Stimulated activated naive CD8-positive, alpha-beta T cell treated with anti-CD3 and anti-CD28 coated beads, Interleukin-15, Interleukin-2, amounts not matched to agents 100 ng/mL and 50 ng/mL, for 24 hours (primary cell): ENCODE measurements around the gene ATP2B2.

Experiments used
- H3K27ac Mint-ChIP-seq: one replicate; pipeline ENCODE4 v1.8.0; 2021; ENCODE audit warnings: mild to moderate bottlenecking, mixed read lengths
- H3K27me3 Mint-ChIP-seq: one replicate; pipeline ENCODE4 v1.8.0; 2021; ENCODE audit warnings: mixed read lengths
- H3K36me3 Mint-ChIP-seq: one replicate; pipeline ENCODE4 v1.8.0; 2021; ENCODE audit warnings: low read depth, mixed read lengths
- H3K4me1 Mint-ChIP-seq: one replicate; pipeline ENCODE4 v1.8.0; 2021; ENCODE audit warnings: low read depth, mixed read lengths
- H3K4me3 Mint-ChIP-seq: one replicate; pipeline ENCODE4 v1.8.0; 2021; ENCODE audit warnings: mild to moderate bottlenecking, mixed read lengths
- H3K9me3 Mint-ChIP-seq: one replicate; pipeline ENCODE4 v1.8.0; 2021; ENCODE audit warnings: mixed read lengths

The ATP2B2 gene

DNA sequence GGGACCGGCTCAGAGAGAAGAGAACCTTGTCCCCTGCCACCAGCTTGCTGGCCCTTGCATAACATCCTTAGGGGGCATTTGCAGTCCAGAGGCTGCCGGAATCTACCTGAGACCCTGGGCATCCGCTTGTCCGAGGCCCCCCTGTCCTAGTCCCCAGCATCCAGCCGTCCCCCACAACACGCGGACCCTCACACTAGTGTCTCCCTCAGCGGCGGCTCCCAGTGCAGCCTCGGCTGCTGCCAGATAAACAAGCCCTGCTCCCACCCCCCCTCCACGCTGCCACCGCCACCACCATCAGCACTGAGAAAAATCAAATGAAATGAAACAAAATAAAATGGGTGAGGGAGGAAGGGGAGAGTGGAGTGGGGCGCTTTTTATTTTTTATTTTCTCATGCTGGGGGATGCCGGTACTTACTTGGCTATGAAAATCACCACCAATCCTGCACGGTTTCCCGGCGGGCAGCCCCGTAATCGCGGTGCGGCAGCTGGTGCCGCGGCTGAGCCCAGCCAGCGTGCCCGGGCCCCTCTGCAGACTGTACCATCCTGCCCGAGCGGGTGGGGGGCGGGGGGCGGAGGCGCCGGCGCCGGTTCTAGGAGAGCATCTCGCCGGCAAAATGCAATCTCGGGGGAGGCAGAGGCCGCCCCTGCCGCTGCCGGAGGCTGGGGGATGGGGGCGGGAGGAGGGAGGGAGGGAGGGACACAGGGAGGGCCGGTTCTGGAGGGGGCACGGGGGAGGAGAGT, at the start of gene ATP2B2:
TSS of gene ATP2B2 (minus strand) at position 537 of the 741 bp plus-strand sequence. CDS start 56,043 bp downstream, outside the sequence.
- Mint-ChIP-seq H3K27me3 (peaks cover 10% of the 10 kb centered on the region), H3K4me3 (peak within 1 kb of the TSS; percentile 23), H3K36me3 (no peaks in the 10 kb centered on the region), H3K9me3 (no peaks in the 10 kb centered on the region), H3K27ac (no peak within 1 kb of the TSS), H3K4me1 (no peaks in the 10 kb centered on the region)

DNA sequence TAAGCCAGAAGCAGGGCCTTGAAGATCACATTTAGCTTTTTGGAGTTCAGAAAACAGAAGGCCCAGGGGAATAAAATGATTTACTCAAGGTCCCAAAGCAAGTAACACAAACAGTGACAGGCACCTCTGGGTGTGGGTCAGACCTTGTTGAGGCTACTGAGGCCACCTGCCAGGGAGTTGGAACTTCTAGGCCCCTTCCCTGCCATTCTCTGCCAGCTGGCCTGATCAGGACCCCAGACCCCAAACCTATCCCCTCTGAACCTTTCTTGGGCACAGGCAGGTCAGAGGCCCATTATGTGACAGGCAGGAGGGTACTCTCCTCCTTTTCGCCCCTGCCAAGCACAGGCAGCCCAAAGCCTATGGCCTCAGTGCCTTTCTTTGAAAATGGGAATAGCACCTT, 49.4 kb upstream of the ATP2B2 start:
- no peak overlapping the region for H3K4me3 Mint-ChIP-seq
- H3K27ac Mint-ChIP-seq = no peak overlapping the region
- peaks cover 27% of the 10 kb centered on the region for H3K27me3 Mint-ChIP-seq
- H3K9me3 Mint-ChIP-seq = no peaks in the 10 kb centered on the region
- H3K4me1 Mint-ChIP-seq = peaks cover 33% of the 10 kb centered on the region
- no peaks in the 10 kb centered on the region for H3K36me3 Mint-ChIP-seq

- H3K27me3 Mint-ChIP-seq = peaks cover 21% of the 10 kb centered on the region
- H3K27ac Mint-ChIP-seq = no peak overlapping the region
Measured at GRCh38 chr3:10554236-10554611, 48.8 kb upstream of the ATP2B2 start.

DNA sequence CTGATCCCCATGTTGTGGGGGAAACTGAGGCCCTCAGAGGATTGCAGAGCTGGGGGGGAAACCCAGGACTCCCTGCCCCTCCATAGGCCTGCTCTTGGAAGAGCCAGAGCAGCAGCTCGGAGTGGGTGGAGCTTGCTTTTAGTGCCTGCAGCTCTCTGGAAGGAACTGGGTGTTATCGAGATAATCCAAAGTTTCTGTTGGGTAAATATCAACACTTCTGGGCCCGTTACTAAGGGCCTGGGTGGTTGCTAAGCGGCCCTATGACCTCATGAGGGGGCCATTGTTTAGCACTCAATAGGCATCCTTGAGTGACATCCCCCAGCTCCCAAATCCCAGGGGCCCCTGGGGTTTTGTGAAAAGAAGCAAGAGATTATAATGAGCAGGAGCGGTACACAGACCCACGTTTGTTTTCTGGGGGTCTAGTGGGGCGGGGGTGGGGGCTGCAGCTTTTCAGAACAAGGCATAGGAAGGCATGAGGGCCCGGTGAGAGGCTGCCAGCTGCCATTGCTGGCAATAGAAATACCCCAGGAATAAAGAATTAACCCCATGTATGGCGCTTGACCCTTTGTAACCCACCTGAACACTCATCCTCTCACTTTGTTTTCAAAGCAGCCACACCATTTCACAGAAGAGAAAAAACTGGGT, 48.3 kb upstream of the ATP2B2 start:
- Mint-ChIP-seq H3K4me1 (peaks cover 43% of the 10 kb centered on the region), H3K4me3 (no peak overlapping the region), H3K9me3 (no peaks in the 10 kb centered on the region), H3K27me3 (peaks cover 21% of the 10 kb centered on the region), H3K27ac (no peak overlapping the region), H3K36me3 (no peaks in the 10 kb centered on the region)

More at GRCh38 chr3:10554236-10554611, 48.8 kb upstream of the ATP2B2 start:
- Mint-ChIP-seq H3K4me1 (peaks cover 38% of the 10 kb centered on the region), H3K4me3 (no peak overlapping the region), H3K9me3 (no peaks in the 10 kb centered on the region), H3K36me3 (no peaks in the 10 kb centered on the region)

GRCh38 chr3:10552631-10552943, 47.2 kb upstream of the ATP2B2 start:
- Mint-ChIP-seq H3K4me1 (peaks cover 44% of the 10 kb centered on the region), H3K27me3 (peaks cover 16% of the 10 kb centered on the region), H3K4me3 (peak overlapping the region; percentile 49), H3K9me3 (no peaks in the 10 kb centered on the region), H3K27ac (peak overlapping the region; percentile 82), H3K36me3 (no peaks in the 10 kb centered on the region)

DNA sequence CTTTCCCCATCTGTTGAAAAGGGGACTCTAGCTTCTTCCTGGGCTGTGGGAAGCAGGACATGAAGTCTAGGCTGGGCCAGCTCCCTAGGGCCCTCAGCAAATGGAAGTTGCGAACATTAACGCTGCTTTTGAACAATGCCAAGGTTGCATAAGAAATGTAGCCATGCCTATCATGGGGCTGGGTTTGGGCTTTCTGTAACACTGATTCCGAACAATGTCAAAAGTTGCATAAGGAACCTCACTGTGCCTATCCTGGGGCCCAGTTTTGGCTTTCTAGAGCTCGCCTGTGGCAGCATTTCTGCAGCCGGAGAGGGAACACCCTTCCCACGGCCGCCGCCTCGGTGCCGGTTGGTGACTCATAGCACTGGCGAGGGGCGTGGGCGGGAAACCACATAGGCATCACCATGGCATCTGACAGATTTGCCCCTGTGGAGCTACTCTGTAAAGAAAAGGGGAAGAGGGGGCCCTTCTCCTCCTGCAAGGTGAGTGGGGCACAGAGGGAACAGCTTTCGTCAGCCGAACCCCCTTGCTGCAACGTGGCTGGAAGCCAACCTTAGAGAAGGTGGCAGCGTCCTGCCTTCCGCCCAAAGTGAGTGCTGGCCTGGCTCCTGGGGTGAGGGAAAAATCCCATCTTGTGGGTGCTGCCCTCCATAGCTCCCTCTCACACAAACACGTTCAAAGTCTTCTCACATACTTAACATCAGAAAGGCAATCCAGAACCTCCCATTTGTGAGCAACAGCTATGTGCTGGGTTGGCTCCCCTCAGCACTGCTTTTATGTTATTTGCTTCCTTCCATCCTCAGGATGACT, 46.6 kb upstream of the ATP2B2 start:
- Mint-ChIP-seq H3K36me3 (no peaks in the 10 kb centered on the region), H3K4me3 (peak overlapping the region; percentile 49), H3K27ac (peak overlapping the region; percentile 82), H3K9me3 (no peaks in the 10 kb centered on the region), H3K4me1 (peaks cover 41% of the 10 kb centered on the region), H3K27me3 (peaks cover 15% of the 10 kb centered on the region)

- peaks cover 41% of the 10 kb centered on the region for H3K4me1 Mint-ChIP-seq
- H3K36me3 Mint-ChIP-seq = no peaks in the 10 kb centered on the region
- H3K27me3 Mint-ChIP-seq = peaks cover 19% of the 10 kb centered on the region
- H3K27ac Mint-ChIP-seq = no peak overlapping the region
- no peak overlapping the region for H3K4me3 Mint-ChIP-seq
- H3K9me3 Mint-ChIP-seq = no peaks in the 10 kb centered on the region
Measured at GRCh38 chr3:10551139-10551538, 45.8 kb upstream of the ATP2B2 start.

- no peak overlapping the region for H3K4me3 Mint-ChIP-seq
- peaks cover 41% of the 10 kb centered on the region for H3K4me1 Mint-ChIP-seq
- H3K9me3 Mint-ChIP-seq = no peaks in the 10 kb centered on the region
- peaks cover 23% of the 10 kb centered on the region for H3K27me3 Mint-ChIP-seq
- no peak overlapping the region for H3K27ac Mint-ChIP-seq
- no peaks in the 10 kb centered on the region for H3K36me3 Mint-ChIP-seq
Measured at GRCh38 chr3:10550705-10551104, 45.3 kb upstream of the ATP2B2 start.

GRCh38 chr3:10549617-10550230, 44.3 kb upstream of the ATP2B2 start:
- Mint-ChIP-seq H3K36me3 (no peaks in the 10 kb centered on the region), H3K4me3 (no peak overlapping the region), H3K27me3 (peaks cover 25% of the 10 kb centered on the region), H3K27ac (no peak overlapping the region), H3K4me1 (peaks cover 41% of the 10 kb centered on the region), H3K9me3 (no peaks in the 10 kb centered on the region)

DNA sequence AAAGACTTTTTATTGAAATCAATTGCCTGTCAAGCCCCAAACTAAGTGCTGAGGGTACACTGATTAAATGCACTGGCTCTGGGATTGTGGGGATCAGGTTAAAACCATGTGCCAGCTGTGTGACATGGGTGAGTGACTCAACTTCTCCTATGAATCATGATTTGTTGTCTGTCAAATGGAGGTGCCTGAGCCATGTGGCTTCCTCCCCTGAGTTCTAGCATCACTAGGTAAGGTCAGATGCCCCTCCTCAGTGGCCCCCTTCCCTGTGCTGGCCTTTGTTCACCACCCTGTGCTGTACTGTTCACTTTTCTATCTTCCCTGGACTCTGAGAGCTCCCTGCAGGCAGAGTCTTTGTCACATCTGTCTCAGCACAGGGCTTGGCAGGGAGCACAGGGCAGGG, 43.6 kb upstream of the ATP2B2 start:
- H3K36me3 Mint-ChIP-seq = no peaks in the 10 kb centered on the region
- H3K27me3 Mint-ChIP-seq = peaks cover 25% of the 10 kb centered on the region
- H3K9me3 Mint-ChIP-seq = peaks cover 2% of the 10 kb centered on the region
- H3K4me1 Mint-ChIP-seq = peaks cover 41% of the 10 kb centered on the region
- no peak overlapping the region for H3K4me3 Mint-ChIP-seq
- H3K27ac Mint-ChIP-seq = peak overlapping the region; percentile 16

DNA sequence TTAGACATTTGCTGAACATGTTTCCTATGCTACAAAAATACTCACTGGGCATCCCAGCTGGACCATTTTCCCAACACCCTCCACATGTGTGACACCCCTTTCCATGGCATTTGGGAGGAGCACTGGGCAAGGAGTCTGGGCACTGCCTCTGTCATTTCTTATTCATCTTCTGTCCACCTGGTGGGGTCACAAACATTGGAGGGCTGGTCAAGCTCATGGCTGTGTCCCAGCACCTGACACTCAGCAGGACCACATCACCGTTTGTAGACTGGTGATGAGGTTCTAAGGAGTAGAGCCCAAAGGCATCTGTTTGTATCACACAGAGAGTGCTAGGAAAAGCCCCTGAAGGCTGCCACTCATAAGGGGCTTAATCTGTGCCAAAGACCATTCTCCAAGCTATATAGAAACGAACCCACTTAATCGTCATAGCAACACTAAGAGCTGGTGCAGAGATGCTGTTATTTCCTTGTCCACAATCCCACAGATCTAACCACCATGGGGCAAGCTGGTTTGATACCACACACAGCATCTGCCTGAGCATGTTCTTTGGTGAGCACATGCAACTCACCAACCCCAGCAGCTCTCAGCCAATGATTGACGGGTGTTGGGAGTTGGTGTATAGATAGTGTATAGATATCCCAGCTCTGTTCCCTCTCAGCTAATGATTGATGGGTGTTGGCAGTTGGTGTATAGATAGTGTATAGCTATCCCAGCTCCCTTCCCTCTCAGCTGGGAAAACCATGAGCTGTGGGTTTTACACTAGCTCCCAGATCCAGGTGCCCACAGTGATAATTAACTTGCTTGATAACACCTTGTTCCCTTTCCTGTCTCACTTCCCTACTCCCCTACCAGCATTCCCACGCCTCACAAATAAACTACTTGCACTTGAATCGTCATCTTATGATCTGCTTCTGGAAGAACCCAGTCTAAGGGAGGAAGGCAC, 42.7 kb upstream of the ATP2B2 start:
- peaks cover 25% of the 10 kb centered on the region for H3K27me3 Mint-ChIP-seq
- H3K27ac Mint-ChIP-seq = peak overlapping the region; percentile 16
- H3K4me3 Mint-ChIP-seq = no peak overlapping the region
- peaks cover 3% of the 10 kb centered on the region for H3K9me3 Mint-ChIP-seq
- H3K36me3 Mint-ChIP-seq = no peaks in the 10 kb centered on the region
- peaks cover 40% of the 10 kb centered on the region for H3K4me1 Mint-ChIP-seq

DNA sequence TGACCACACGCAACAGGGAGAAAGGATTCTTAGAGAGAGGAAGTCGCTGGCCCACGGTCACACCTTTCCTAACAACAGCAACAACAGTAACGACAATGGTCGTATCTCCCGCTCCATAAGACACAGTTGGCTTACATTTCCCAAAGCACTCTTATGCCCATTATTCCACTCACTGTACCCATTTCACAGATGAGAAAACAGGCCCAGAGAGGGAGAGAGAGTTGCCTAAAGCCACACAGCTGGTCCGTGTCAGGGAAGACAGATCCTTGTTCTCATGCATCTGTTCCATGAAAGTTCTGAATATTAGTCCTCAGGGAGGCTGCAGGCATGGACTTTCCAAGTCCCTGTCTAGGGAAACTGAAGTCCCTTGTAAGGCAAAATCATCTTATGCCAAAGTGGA, 42.0 kb upstream of the ATP2B2 start:
- Mint-ChIP-seq H3K27me3 (peaks cover 29% of the 10 kb centered on the region), H3K9me3 (peaks cover 10% of the 10 kb centered on the region), H3K27ac (no peak overlapping the region), H3K4me3 (no peak overlapping the region), H3K4me1 (peaks cover 33% of the 10 kb centered on the region), H3K36me3 (no peaks in the 10 kb centered on the region)

- H3K27me3 Mint-ChIP-seq = peaks cover 29% of the 10 kb centered on the region
- H3K4me3 Mint-ChIP-seq = no peak overlapping the region
- peaks cover 28% of the 10 kb centered on the region for H3K4me1 Mint-ChIP-seq
- no peaks in the 10 kb centered on the region for H3K36me3 Mint-ChIP-seq
- peaks cover 15% of the 10 kb centered on the region for H3K9me3 Mint-ChIP-seq
- no peak overlapping the region for H3K27ac Mint-ChIP-seq
Measured at GRCh38 chr3:10546820-10547263, 41.5 kb upstream of the ATP2B2 start.

GRCh38 chr3:10546181-10546624, 40.8 kb upstream of the ATP2B2 start:
- H3K27ac Mint-ChIP-seq = no peak overlapping the region
- no peaks in the 10 kb centered on the region for H3K36me3 Mint-ChIP-seq
- H3K4me3 Mint-ChIP-seq = no peak overlapping the region
- peaks cover 22% of the 10 kb centered on the region for H3K4me1 Mint-ChIP-seq
- H3K9me3 Mint-ChIP-seq = peaks cover 20% of the 10 kb centered on the region
- peaks cover 29% of the 10 kb centered on the region for H3K27me3 Mint-ChIP-seq
